ENCODE data around the gene LMO2.

DNA sequence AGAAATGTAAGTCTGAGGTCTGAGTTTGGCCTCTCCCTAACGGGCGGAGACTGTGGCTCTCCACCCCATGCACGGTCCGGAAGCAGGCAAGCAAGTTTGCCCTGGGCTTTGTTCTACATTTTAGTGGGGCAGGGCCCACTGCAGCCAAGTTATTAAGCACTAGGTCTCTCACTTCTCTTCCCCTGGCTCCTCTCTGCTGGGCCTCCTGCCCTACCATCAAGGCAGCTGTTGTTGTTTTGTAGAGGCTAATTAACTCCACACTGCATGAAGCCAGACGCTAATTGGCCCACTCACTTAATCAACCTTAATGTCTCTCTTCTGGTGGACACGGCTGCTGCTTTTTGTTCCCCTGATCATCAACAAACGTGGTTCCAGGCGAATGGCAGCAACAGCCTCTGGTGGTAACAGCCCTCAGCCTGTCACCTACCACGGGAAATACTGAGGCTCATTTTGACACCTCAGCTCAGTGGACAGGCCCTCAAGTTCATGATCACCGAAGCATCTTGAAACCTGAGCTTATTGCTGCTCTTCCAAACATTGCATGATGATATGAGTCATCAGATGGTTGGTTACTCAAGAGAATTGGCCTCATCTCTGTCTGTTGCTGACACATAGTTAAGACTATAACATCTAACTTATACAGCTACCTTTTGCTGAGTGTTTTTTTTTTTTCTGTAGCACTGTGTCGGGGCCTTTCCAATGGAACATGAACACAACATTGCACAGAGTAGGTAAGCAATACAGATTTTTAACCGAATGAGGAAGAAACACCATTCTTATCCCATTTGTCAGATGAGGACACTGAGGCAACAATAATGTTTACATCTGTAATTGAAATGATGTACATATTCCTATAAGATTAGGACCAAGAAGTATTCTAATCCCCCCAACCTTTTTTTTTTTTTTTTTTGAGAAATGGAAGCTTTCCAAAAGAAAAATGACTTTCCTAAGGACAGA is 20.8 kb upstream of the LMO2 start:
- TF ChIP-seq, protein P1, sequence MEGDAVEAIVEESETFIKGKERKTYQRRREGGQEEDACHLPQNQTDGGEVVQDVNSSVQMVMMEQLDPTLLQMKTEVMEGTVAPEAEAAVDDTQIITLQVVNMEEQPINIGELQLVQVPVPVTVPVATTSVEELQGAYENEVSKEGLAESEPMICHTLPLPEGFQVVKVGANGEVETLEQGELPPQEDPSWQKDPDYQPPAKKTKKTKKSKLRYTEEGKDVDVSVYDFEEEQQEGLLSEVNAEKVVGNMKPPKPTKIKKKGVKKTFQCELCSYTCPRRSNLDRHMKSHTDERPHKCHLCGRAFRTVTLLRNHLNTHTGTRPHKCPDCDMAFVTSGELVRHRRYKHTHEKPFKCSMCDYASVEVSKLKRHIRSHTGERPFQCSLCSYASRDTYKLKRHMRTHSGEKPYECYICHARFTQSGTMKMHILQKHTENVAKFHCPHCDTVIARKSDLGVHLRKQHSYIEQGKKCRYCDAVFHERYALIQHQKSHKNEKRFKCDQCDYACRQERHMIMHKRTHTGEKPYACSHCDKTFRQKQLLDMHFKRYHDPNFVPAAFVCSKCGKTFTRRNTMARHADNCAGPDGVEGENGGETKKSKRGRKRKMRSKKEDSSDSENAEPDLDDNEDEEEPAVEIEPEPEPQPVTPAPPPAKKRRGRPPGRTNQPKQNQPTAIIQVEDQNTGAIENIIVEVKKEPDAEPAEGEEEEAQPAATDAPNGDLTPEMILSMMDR (IDR thresholded peaks at IDR 0.05) = no peak
- TF ChIP-seq POLR2A (IDR thresholded peaks at IDR 0.05) = no peak
